ENCODE measurements around the gene WARS2. TPM values are rescaled to one million over a fixed set of nuclear protein-coding genes. Genes with fewer than 3 reads are reported as not detected.
A peak's percentile ranks its signal among the peaks of the same experiment; 100 is the strongest.

Gene WARS2
- total RNA-seq, 2 experiments from 2014 or later: 12.0 to 14.0 TPM

GRCh38 chr1:119004781-119005180 is 135.7 kb downstream of the WARS2 start:
- Mint-ChIP-seq H3K4me3 (no peak overlapping the region), H3K36me3 (peaks cover 7% of the 10 kb centered on the region), H3K4me1 (peaks cover 13% of the 10 kb centered on the region), H3K9me3 (ENCODE audit: low read depth) (peaks cover 4% of the 10 kb centered on the region), H3K27ac (no peak overlapping the region), H3K27me3 (peaks cover 93% of the 10 kb centered on the region)
- no peak for ATAC-seq
- no peak for DNase-seq
- CTCF ChIA-PET: no interaction called here

- Mint-ChIP-seq H3K4me3 (no peak overlapping the region), H3K4me1 (peaks cover 13% of the 10 kb centered on the region), H3K27me3 (peaks cover 93% of the 10 kb centered on the region), H3K27ac (no peak overlapping the region), H3K9me3 (ENCODE audit: low read depth) (peaks cover 4% of the 10 kb centered on the region), H3K36me3 (peaks cover 7% of the 10 kb centered on the region)
- ATAC-seq (no peak), DNase-seq (no peak)
- CTCF ChIA-PET: no interaction called here
Measured at GRCh38 chr1:119004129-119004527, 136.3 kb downstream of the WARS2 start.

GRCh38 chr1:119003413-119004128 is 136.9 kb downstream of the WARS2 start:
- Mint-ChIP-seq H3K27me3 (peaks cover 93% of the 10 kb centered on the region), H3K4me3 (no peak overlapping the region), H3K36me3 (peaks cover 8% of the 10 kb centered on the region), H3K27ac (no peak overlapping the region), H3K9me3 (ENCODE audit: low read depth) (peaks cover 4% of the 10 kb centered on the region), H3K4me1 (peaks cover 13% of the 10 kb centered on the region)
- no peak for DNase-seq
- CTCF ChIA-PET: no interaction called here
- no peak for ATAC-seq

GRCh38 chr1:119002028-119002686 is 138.3 kb downstream of the WARS2 start:
- Mint-ChIP-seq H3K4me1 (peaks cover 10% of the 10 kb centered on the region), H3K4me3 (no peak overlapping the region), H3K27ac (no peak overlapping the region), H3K9me3 (ENCODE audit: low read depth) (peaks cover 4% of the 10 kb centered on the region), H3K27me3 (peaks cover 90% of the 10 kb centered on the region), H3K36me3 (peaks cover 5% of the 10 kb centered on the region)
- CTCF ChIA-PET: no interaction called here
- no peak for ATAC-seq
- DNase-seq: peak; percentile 12

- no peak overlapping the region for H3K4me3 Mint-ChIP-seq
Measured at GRCh38 chr1:119001181-119002027, 139.0 kb downstream of the WARS2 start.

GRCh38 chr1:119000371-119001180 is 139.9 kb downstream of the WARS2 start:
- Mint-ChIP-seq H3K27ac (peak overlapping the region; percentile 11), H3K9me3 (ENCODE audit: low read depth) (peaks cover 1% of the 10 kb centered on the region), H3K36me3 (peaks cover 2% of the 10 kb centered on the region), H3K27me3 (peaks cover 89% of the 10 kb centered on the region), H3K4me1 (peaks cover 14% of the 10 kb centered on the region), H3K4me3 (no peak overlapping the region)
- CTCF ChIA-PET: no interaction called here
- ATAC-seq (no peak), DNase-seq (no peak)

More at GRCh38 chr1:119001181-119002027, 139.0 kb downstream of the WARS2 start:
- Mint-ChIP-seq H3K27ac (no peak overlapping the region), H3K4me1 (peaks cover 10% of the 10 kb centered on the region), H3K27me3 (peaks cover 89% of the 10 kb centered on the region), H3K36me3 (peaks cover 5% of the 10 kb centered on the region), H3K9me3 (ENCODE audit: low read depth) (peaks cover 4% of the 10 kb centered on the region)
- ATAC-seq (no peak), DNase-seq (peak; percentile 15)
- CTCF ChIA-PET: no interaction called here

GRCh38 chr1:118999348-119000071 is 140.9 kb downstream of the WARS2 start:
- DNase-seq: no peak
- H3K36me3 Mint-ChIP-seq: peaks cover 1% of the 10 kb centered on the region
- no peak overlapping the region for H3K4me3 Mint-ChIP-seq

GRCh38 chr1:118998171-118998570 is 142.3 kb downstream of the WARS2 start:
- Mint-ChIP-seq H3K4me3 (no peak overlapping the region), H3K36me3 (peaks cover 5% of the 10 kb centered on the region), H3K4me1 (peaks cover 14% of the 10 kb centered on the region), H3K9me3 (ENCODE audit: low read depth) (no peaks in the 10 kb centered on the region), H3K27me3 (peaks cover 90% of the 10 kb centered on the region), H3K27ac (no peak overlapping the region)
- ATAC-seq (no peak), DNase-seq (no peak)
- CTCF ChIA-PET: no interaction called here

More at GRCh38 chr1:118999348-119000071, 140.9 kb downstream of the WARS2 start:
- Mint-ChIP-seq H3K9me3 (ENCODE audit: low read depth) (no peaks in the 10 kb centered on the region), H3K27me3 (peaks cover 90% of the 10 kb centered on the region), H3K4me1 (peaks cover 14% of the 10 kb centered on the region), H3K27ac (no peak overlapping the region)
- CTCF ChIA-PET: no interaction called here
- ATAC-seq: no peak

GRCh38 chr1:118997225-118997624 is 143.2 kb downstream of the WARS2 start:
- H3K27ac Mint-ChIP-seq: no peak overlapping the region
- H3K9me3 Mint-ChIP-seq (ENCODE audit: low read depth): no peaks in the 10 kb centered on the region
- peaks cover 13% of the 10 kb centered on the region for H3K4me1 Mint-ChIP-seq
- DNase-seq (peak; percentile 18), ATAC-seq (no peak)
- H3K36me3 Mint-ChIP-seq: peaks cover 7% of the 10 kb centered on the region
- no peak overlapping the region for H3K4me3 Mint-ChIP-seq
- peaks cover 87% of the 10 kb centered on the region for H3K27me3 Mint-ChIP-seq
- CTCF ChIA-PET: interaction anchor here (0.9 kb wide), 1 partner anchor 11 kb away, joined by 3 read pairs; no protein-coding TSS in a partner anchor

GRCh38 chr1:118995312-118996016 is 145.0 kb downstream of the WARS2 start:
- CTCF ChIA-PET: no interaction called here
- Mint-ChIP-seq H3K27ac (no peak overlapping the region), H3K27me3 (peaks cover 91% of the 10 kb centered on the region)

GRCh38 chr1:118993700-118994026 is 146.8 kb downstream of the WARS2 start:
- H3K27me3 Mint-ChIP-seq: peaks cover 91% of the 10 kb centered on the region
- H3K27ac Mint-ChIP-seq: peak overlapping the region; percentile 31
- no peaks in the 10 kb centered on the region for H3K9me3 Mint-ChIP-seq (ENCODE audit: low read depth)
- H3K36me3 Mint-ChIP-seq: peaks cover 11% of the 10 kb centered on the region
- no peak overlapping the region for H3K4me3 Mint-ChIP-seq
- DNase-seq: no peak
- no peak for ATAC-seq
- H3K4me1 Mint-ChIP-seq: peaks cover 4% of the 10 kb centered on the region
- CTCF ChIA-PET: interaction anchor here (1.4 kb wide), 1 partner anchor 15 kb away, joined by 4 read pairs; no protein-coding TSS in a partner anchor

More at GRCh38 chr1:118995312-118996016, 145.0 kb downstream of the WARS2 start:
- Mint-ChIP-seq H3K36me3 (peaks cover 11% of the 10 kb centered on the region), H3K4me1 (peaks cover 5% of the 10 kb centered on the region), H3K9me3 (ENCODE audit: low read depth) (no peaks in the 10 kb centered on the region), H3K4me3 (no peak overlapping the region)
- DNase-seq (peak; percentile 5), ATAC-seq (no peak)

Measured in activated CD8-positive, alpha-beta memory T cell treated with anti-CD3 and anti-CD28 coated beads, Interleukin-2, amount 10 ng/mL, durations not matched to agents 7 days and 5 days (primary cell).